GM08714 (cell line): Measurements from ENCODE around the gene NCAPD3.
"Not testable (repeated sequence)": the region's sequence is repeated elsewhere in the genome, so short reads cannot be mapped to it uniquely, and the experiment has no call there.

Experiments used
- H3K4me3 ChIP-seq: fragments of 200-500 bp; sonication (Bioruptor generic); 2 replicates; pipeline ENCODE4 v1.5.1; 2014; ENCODE audit warnings: mild to moderate bottlenecking, low read length, inconsistent platforms
- ZNF274 ChIP-seq: IDR thresholded peaks from 2 replicates; pipeline ENCODE4 v1.6.1; 2012; ENCODE audit warnings: mild to moderate bottlenecking, low read depth, low read length

NCAPD3 gene

GRCh38 chr11:134258577-134258976 is 34.8 kb upstream of the NCAPD3 start:
- no peak overlapping the region for H3K4me3 ChIP-seq
- no peak for TF ChIP-seq ZNF274

GRCh38 chr11:134257101-134257500 is 33.3 kb upstream of the NCAPD3 start:
- no peak for TF ChIP-seq ZNF274
- H3K4me3 ChIP-seq = no peak overlapping the region

GRCh38 chr11:134255184-134255561 is 31.4 kb upstream of the NCAPD3 start:
- not testable (repeated sequence) for H3K4me3 ChIP-seq

- peak overlapping the region; percentile 93 for H3K4me3 ChIP-seq
- no peak for TF ChIP-seq ZNF274
Measured at GRCh38 chr11:134254433-134255183, 30.8 kb upstream of the NCAPD3 start.

GRCh38 chr11:134253188-134253993 is 29.6 kb upstream of the NCAPD3 start, which contains the start of the genes ACAD8 and THYN1:
TSS of gene ACAD8 (plus strand) at chr11:134253568. CDS start at chr11:134253601, 33 bp downstream.
TSS of gene THYN1 (minus strand) at chr11:134253352. CDS start at chr11:134252882, 470 bp downstream.
- H3K4me3 ChIP-seq = peak within 1 kb of the TSS; percentile 93
- TF ChIP-seq ZNF274 = no peak

- TF ChIP-seq ZNF274 = no peak
- H3K4me3 ChIP-seq = peak overlapping the region; percentile 93
Measured at GRCh38 chr11:134252346-134253187, 28.8 kb upstream of the NCAPD3 start.

GRCh38 chr11:134250675-134251074 is 26.9 kb upstream of the NCAPD3 start:
- no peak for TF ChIP-seq ZNF274
- no peak overlapping the region for H3K4me3 ChIP-seq

- H3K4me3 ChIP-seq = no peak overlapping the region
- no peak for TF ChIP-seq ZNF274
Measured at GRCh38 chr11:134250246-134250645, 26.5 kb upstream of the NCAPD3 start.

GRCh38 chr11:134248910-134249480 is 25.2 kb upstream of the NCAPD3 start:
- no peak overlapping the region for H3K4me3 ChIP-seq
- TF ChIP-seq ZNF274 = no peak

GRCh38 chr11:134246678-134247077 is 22.9 kb upstream of the NCAPD3 start:
- TF ChIP-seq ZNF274 = no peak
- H3K4me3 ChIP-seq = no peak overlapping the region

- no peak overlapping the region for H3K4me3 ChIP-seq
- no peak for TF ChIP-seq ZNF274
Measured at GRCh38 chr11:134246100-134246499, 22.3 kb upstream of the NCAPD3 start.

GRCh38 chr11:134245434-134245833 is 21.7 kb upstream of the NCAPD3 start:
- H3K4me3 ChIP-seq = no peak overlapping the region
- TF ChIP-seq ZNF274 = no peak

GRCh38 chr11:134244593-134244992 is 20.8 kb upstream of the NCAPD3 start:
- no peak overlapping the region for H3K4me3 ChIP-seq
- no peak for TF ChIP-seq ZNF274

GRCh38 chr11:134243913-134244312 is 20.1 kb upstream of the NCAPD3 start:
- no peak for TF ChIP-seq ZNF274
- no peak overlapping the region for H3K4me3 ChIP-seq
